Activated CD8-positive, alpha-beta T cell treated with anti-CD3 and anti-CD28 coated beads, Interleukin-2, amount 10 ng/mL, durations not matched to agents 7 days and 5 days (primary cell): Measurements from ENCODE around the gene GATA3. TPM values are rescaled to one million over a fixed set of nuclear protein-coding genes. Genes with fewer than 3 reads are reported as not detected.

ENCODE experiments used
- ATAC-seq: fragments of 150-1000 bp; cut with Tn5 transposase; one replicate; pipeline ENCODE4 v1.10.0; 2021; ENCODE audit warnings: moderate library complexity
- CTCF ChIA-PET: fragments of 350-600 bp; sonication (Branson Sonifier 250); formaldehyde crosslinking; loops from one replicate; lab custom pipeline; 2021; ENCODE audit warnings: antibody characterized with exemption; lab: Charles Lee
- POLR2A ChIA-PET: fragments of 350-600 bp; sonication (Branson Sonifier 250); formaldehyde crosslinking; loops from one replicate; lab custom pipeline; 2021; ENCODE audit warnings: antibody characterized with exemption; lab: Charles Lee
- DNase-seq: peaks from one replicate; pipeline ENCODE4 v3.0.0-alpha.2; 2020
- H3K27ac Mint-ChIP-seq: one replicate; pipeline ENCODE4 v1.8.0; 2021; ENCODE audit warnings: mild to moderate bottlenecking, mixed read lengths
- H3K27me3 Mint-ChIP-seq: one replicate; pipeline ENCODE4 v1.8.0; 2021; ENCODE audit warnings: low read depth, mixed read lengths
- H3K36me3 Mint-ChIP-seq: one replicate; pipeline ENCODE4 v1.8.0; 2021; ENCODE audit warnings: low read depth, mixed read lengths
- H3K4me1 Mint-ChIP-seq: one replicate; pipeline ENCODE4 v1.8.0; 2021; ENCODE audit warnings: low read depth, mixed read lengths
- H3K4me3 Mint-ChIP-seq: one replicate; pipeline ENCODE4 v1.8.0; 2021; ENCODE audit warnings: mild to moderate bottlenecking, mixed read lengths
- H3K9me3 Mint-ChIP-seq: one replicate; pipeline ENCODE4 v1.8.0; 2022; ENCODE audit warnings: mixed read lengths; ENCODE audit not compliant: insufficient read depth
- total RNA-seq, 2 experiments: library from RNA; stranded (reverse); gene quantifications; one replicate each; pipeline ENCODE4 v1.2.3, GENCODE V29; 2021

Gene GATA3
- total RNA-seq, 2 experiments from 2014 or later: 42.5 to 44.9 TPM

- Mint-ChIP-seq H3K9me3 (no peaks in the 10 kb centered on the region), H3K4me3 (peak overlapping the region; percentile 97), H3K27ac (peak overlapping the region; percentile 88), H3K4me1 (peaks cover 39% of the 10 kb centered on the region), H3K36me3 (peaks cover 39% of the 10 kb centered on the region), H3K27me3 (peaks cover 23% of the 10 kb centered on the region)
- ChIA-PET POLR2A (interaction anchor here (0.5 to 1.4 kb wide), 5 partner anchors 83 to 1014 kb away, joined by 3 read pairs; no protein-coding TSS in a partner anchor), CTCF (no interaction called here)
- ATAC-seq: peak; percentile 11
- DNase-seq: no peak
Observed at GRCh38 chr10:8054244-8054493, 319 bp upstream of the GATA3 start.

GRCh38 chr10:8055420-8056349 lies 1.2 kb downstream of the GATA3 start:
- CTCF ChIA-PET: interaction anchor here (1.0 kb wide), 1 partner anchor 183 kb away, joined by 3 read pairs; no protein-coding TSS in a partner anchor
- H3K4me1 Mint-ChIP-seq: peaks cover 53% of the 10 kb centered on the region
- H3K27ac Mint-ChIP-seq: peak overlapping the region; percentile 98
- POLR2A ChIA-PET: interaction anchor here (0.8 to 1.4 kb wide), 3 partner anchors 9 to 512 kb away, joined by 3 to 6 read pairs (median 3); no protein-coding TSS in a partner anchor
- no peaks in the 10 kb centered on the region for H3K9me3 Mint-ChIP-seq
- ATAC-seq: peak; percentile 7
- peak; percentile 63 for DNase-seq
- H3K4me3 Mint-ChIP-seq: peak overlapping the region; percentile 97
- peaks cover 54% of the 10 kb centered on the region for H3K36me3 Mint-ChIP-seq
- peaks cover 15% of the 10 kb centered on the region for H3K27me3 Mint-ChIP-seq

GRCh38 chr10:8056378-8056777 lies 1.9 kb downstream of the GATA3 start:
- Mint-ChIP-seq H3K36me3 (peaks cover 61% of the 10 kb centered on the region), H3K4me3 (peak overlapping the region; percentile 97), H3K4me1 (peaks cover 60% of the 10 kb centered on the region), H3K9me3 (no peaks in the 10 kb centered on the region), H3K27me3 (peaks cover 15% of the 10 kb centered on the region), H3K27ac (peak overlapping the region; percentile 98)
- ATAC-seq (no peak), DNase-seq (no peak)
- ChIA-PET CTCF (interaction anchor here (0.7 to 1.1 kb wide), 3 partner anchors 182 to 375 kb away, joined by 3 to 5 read pairs (median 3); no protein-coding TSS in a partner anchor), POLR2A (interaction anchor here (0.8 to 1.4 kb wide), 3 partner anchors 8 to 513 kb away, joined by 3 to 6 read pairs (median 3); no protein-coding TSS in a partner anchor)

DNA sequence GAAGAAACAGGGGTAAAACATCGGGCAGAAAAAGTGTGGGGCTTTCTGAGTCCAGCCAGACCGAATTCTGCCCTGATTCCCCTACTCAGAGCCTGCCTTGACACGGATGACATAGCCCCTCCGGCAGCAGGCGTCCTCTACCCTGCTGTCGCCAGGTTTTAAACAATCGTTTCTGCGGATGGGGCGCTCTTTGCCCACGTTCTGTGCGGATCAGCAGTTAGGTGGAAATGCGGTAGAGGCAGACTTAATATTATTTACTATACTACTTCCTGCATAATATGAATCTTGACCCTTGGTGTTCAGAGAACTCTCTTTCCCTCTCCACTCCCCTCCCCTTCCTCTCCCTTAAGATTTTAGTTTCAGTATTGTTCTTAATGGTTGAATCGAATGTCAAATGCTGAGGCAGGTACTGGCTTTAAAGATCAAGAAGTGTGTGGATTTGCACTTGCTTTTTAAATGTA lies 2.4 kb downstream of the GATA3 start:
- Mint-ChIP-seq H3K36me3 (peaks cover 66% of the 10 kb centered on the region), H3K4me3 (peak overlapping the region; percentile 97), H3K4me1 (peaks cover 63% of the 10 kb centered on the region), H3K27me3 (peaks cover 14% of the 10 kb centered on the region), H3K27ac (peak overlapping the region; percentile 98), H3K9me3 (no peaks in the 10 kb centered on the region)
- POLR2A ChIA-PET: interaction anchor here (0.6 to 1.4 kb wide), 4 partner anchors 7 to 371 kb away, joined by 3 to 6 read pairs (median 4); no protein-coding TSS in a partner anchor
- ATAC-seq (peak; percentile 6), DNase-seq (peak; percentile 77)
- CTCF ChIA-PET: interaction anchor here (0.7 to 1.1 kb wide), 3 partner anchors 181 to 374 kb away, joined by 3 to 5 read pairs (median 3); no protein-coding TSS in a partner anchor

DNA sequence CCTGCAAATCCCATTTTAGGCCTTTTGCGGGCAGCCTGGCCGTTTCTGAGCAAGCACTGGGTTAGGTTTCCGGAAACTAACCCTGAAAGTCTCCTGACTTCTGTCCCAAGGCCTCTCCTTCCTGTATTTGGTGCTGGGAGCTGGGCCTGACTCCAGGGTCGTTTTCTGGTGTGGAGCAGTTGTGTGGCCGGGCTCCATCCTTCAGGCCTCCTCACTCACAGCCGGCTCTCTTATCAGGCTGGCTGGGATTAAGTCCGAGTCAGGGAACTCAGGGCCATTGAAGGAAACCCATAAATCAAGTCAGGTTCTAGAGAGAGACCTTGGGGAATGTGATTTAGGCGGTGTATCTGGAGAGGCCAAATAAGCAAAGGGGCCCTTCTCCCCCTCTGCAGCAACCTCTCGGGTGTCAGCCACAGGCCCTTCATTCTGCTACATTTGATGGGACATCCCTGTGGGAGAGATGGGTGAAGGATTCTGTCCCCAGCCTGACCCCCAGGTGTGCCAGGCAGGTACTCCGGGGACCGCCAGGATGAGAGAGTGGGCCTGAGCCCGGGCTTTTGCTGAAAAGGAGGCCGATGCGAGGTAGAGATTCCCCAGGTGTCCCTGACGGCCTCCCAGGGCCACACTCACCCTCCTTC lies 3.3 kb downstream of the GATA3 start:
- Mint-ChIP-seq H3K4me3 (peak overlapping the region; percentile 97), H3K27ac (peak overlapping the region; percentile 98), H3K36me3 (peaks cover 71% of the 10 kb centered on the region), H3K9me3 (no peaks in the 10 kb centered on the region), H3K4me1 (peaks cover 63% of the 10 kb centered on the region), H3K27me3 (peaks cover 5% of the 10 kb centered on the region)
- ATAC-seq (no peak), DNase-seq (no peak)
- ChIA-PET POLR2A (interaction anchor here (0.6 to 4.3 kb wide), 3 partner anchors 13 to 370 kb away, joined by 3 to 23 read pairs (median 4); no protein-coding TSS in a partner anchor), CTCF (no interaction called here)

DNA sequence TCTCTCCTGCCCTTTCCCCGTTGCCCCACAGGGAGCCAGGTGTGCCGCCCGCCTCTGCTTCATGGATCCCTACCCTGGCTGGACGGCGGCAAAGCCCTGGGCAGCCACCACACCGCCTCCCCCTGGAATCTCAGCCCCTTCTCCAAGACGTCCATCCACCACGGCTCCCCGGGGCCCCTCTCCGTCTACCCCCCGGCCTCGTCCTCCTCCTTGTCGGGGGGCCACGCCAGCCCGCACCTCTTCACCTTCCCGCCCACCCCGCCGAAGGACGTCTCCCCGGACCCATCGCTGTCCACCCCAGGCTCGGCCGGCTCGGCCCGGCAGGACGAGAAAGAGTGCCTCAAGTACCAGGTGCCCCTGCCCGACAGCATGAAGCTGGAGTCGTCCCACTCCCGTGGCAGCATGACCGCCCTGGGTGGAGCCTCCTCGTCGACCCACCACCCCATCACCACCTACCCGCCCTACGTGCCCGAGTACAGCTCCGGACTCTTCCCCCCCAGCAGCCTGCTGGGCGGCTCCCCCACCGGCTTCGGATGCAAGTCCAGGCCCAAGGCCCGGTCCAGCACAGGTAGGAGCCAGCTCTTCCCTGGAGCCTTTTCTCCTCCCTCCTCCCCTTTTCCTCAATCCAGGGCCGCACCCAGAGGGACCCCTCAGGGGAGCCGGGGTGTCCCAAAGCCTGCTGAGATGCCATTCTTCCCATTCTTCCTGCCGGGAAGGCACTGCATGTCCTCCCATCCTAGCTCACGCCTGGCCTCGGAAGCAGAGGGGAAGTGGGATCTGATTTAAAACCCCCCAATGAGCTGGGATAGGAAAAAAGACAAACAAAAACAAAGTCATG lies 4.0 kb downstream of the GATA3 start:
- Mint-ChIP-seq H3K27me3 (no peaks in the 10 kb centered on the region), H3K36me3 (peaks cover 78% of the 10 kb centered on the region), H3K4me3 (peak overlapping the region; percentile 97), H3K4me1 (peaks cover 65% of the 10 kb centered on the region), H3K27ac (peak overlapping the region; percentile 98), H3K9me3 (no peaks in the 10 kb centered on the region)
- CTCF ChIA-PET: interaction anchor here (1.5 to 1.8 kb wide), 2 partner anchors 273 to 302 kb away, joined by 4 to 8 read pairs; no protein-coding TSS in a partner anchor
- ATAC-seq (no peak), DNase-seq (no peak)
- POLR2A ChIA-PET: interaction anchor here (0.5 to 4.3 kb wide), 8 partner anchors 9 to 347 kb away, joined by 3 to 24 read pairs (median 6); no protein-coding TSS in a partner anchor

DNA sequence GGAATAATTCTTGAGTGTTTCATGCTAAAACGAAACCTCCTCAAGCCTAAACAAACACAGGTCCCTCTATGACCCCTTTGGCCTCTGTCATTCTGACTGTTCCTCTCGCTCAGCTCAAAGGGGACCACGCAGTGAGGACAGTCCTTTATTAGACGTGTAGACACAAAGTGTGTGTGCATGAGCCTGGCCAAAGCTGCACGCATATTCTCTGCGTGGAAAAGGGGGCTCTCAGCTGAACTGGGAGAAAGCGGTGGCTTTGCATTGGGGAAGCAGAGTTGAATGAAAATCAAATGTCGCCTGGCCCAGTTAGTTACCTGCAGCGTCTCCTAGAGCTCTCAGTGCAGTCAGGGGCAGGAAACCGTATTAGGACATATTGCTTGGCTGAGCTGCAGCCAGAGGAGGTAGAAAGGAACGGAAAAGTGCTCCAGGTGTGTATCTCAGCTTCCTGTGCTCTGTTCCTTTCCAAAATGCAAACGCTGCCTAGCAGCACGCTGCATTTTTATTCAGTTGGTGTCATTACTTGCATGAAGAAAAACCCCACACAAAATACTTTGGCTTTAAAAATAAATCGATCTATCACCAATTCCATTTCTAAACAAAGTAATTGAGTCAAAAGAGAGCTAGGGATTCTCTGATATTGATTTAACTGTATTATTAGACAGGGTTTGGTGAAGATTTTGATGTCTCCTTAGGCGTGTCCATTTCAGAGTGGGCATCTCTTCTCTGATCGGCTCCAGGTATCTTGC lies 4.9 kb downstream of the GATA3 start:
- Mint-ChIP-seq H3K4me3 (peak overlapping the region; percentile 97), H3K36me3 (peaks cover 87% of the 10 kb centered on the region), H3K27me3 (no peaks in the 10 kb centered on the region), H3K9me3 (no peaks in the 10 kb centered on the region), H3K27ac (peak overlapping the region; percentile 97), H3K4me1 (peaks cover 72% of the 10 kb centered on the region)
- ATAC-seq (no peak), DNase-seq (peak; percentile 38)
- ChIA-PET CTCF (interaction anchor here (1.1 to 2.9 kb wide), 5 partner anchors 11 to 413 kb away, joined by 4 to 11 read pairs (median 5); no protein-coding TSS in a partner anchor), POLR2A (interaction anchor here (0.7 to 4.3 kb wide), 12 partner anchors 8 to 343 kb away, joined by 3 to 24 read pairs (median 5); no protein-coding TSS in a partner anchor)

- DNase-seq (peak; percentile 85), ATAC-seq (peak; percentile 50)
- no peaks in the 10 kb centered on the region for H3K27me3 Mint-ChIP-seq
- peak overlapping the region; percentile 97 for H3K4me3 Mint-ChIP-seq
- no peaks in the 10 kb centered on the region for H3K9me3 Mint-ChIP-seq
- H3K27ac Mint-ChIP-seq: peak overlapping the region; percentile 97
- ChIA-PET CTCF (interaction anchor here (0.6 to 2.9 kb wide), 8 partner anchors 10 to 1149 kb away, joined by 4 to 11 read pairs (median 4); no protein-coding TSS in a partner anchor), POLR2A (interaction anchor here (0.7 to 4.3 kb wide), 17 partner anchors 9 to 342 kb away, joined by 3 to 24 read pairs (median 4); no protein-coding TSS in a partner anchor)
- H3K36me3 Mint-ChIP-seq: peaks cover 90% of the 10 kb centered on the region
- H3K4me1 Mint-ChIP-seq: peaks cover 77% of the 10 kb centered on the region
Observed at GRCh38 chr10:8060010-8060703, 5.7 kb downstream of the GATA3 start.

DNA sequence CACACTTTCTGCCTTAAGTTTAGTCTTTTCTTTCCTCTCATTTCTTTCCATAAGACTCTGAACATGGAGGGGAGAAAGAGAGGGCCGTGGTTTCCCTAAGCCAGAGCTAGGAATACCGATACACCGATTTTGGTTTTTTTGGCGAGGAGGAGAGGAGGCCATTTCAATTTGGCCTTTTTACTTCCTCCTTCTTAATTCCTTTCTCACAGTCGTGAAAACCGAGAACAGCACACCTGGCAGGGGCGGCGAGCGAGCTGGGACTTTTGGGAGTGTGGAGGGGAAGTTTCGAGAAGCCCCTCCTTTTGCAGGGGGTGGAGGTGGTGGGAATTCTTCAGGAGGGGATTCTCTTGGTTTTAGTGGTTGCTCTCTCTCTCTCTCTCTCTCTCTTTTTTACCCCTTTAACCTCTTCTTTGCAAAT lies 6.2 kb downstream of the GATA3 start:
- peak; percentile 22 for DNase-seq
- ATAC-seq: no peak
- ChIA-PET POLR2A (interaction anchor here (0.6 to 4.3 kb wide), 16 partner anchors 8 to 498 kb away, joined by 3 to 24 read pairs (median 4); no protein-coding TSS in a partner anchor), CTCF (interaction anchor here (0.6 to 2.9 kb wide), 9 partner anchors 8 to 1148 kb away, joined by 3 to 11 read pairs (median 5); no protein-coding TSS in a partner anchor)
- peaks cover 82% of the 10 kb centered on the region for H3K4me1 Mint-ChIP-seq
- peak overlapping the region; percentile 97 for H3K4me3 Mint-ChIP-seq
- H3K36me3 Mint-ChIP-seq: peaks cover 93% of the 10 kb centered on the region
- H3K27ac Mint-ChIP-seq: peak overlapping the region; percentile 97
- no peaks in the 10 kb centered on the region for H3K9me3 Mint-ChIP-seq
- H3K27me3 Mint-ChIP-seq: no peaks in the 10 kb centered on the region
